K562 (cell line): ENCODE measurements around the gene IMMP2L. TPM values are rescaled to one million over a fixed set of nuclear protein-coding genes. Genes with fewer than 3 reads are reported as not detected.

Source experiments
- ATAC-seq: fragments of 200-7000 bp; cut with Tn5 transposase; 3 replicates; pipeline ENCODE4 v1.9.1; 2020; ENCODE audit warnings: moderate library complexity
- BruUV-seq: library from RNA; stranded (reverse); fragments of 400-500 nt; replicated peaks from 2 replicates; lab custom pipeline; 2021; lab: Mats Ljungman, UMichigan
- CTCF ChIA-PET: fragments of 300-600 bp; formaldehyde crosslinking; extraction: SDS; loops from one replicate; lab custom pipeline; 2021; ENCODE audit warnings: low intra/inter-chr PET ratio; lab: Yijun Ruan, JAX
- POLR2A ChIA-PET: fragments of 300-600, 350-650 bp; sonication (Branson Sonifier 250); formaldehyde crosslinking; extraction: SDS; loops from one replicate; lab custom pipeline; 2021; ENCODE audit warnings: antibody characterized with exemption, inconsistent platforms; lab: Yijun Ruan, JAX
- DNase-seq, 4 experiments: peaks; one replicate each; pipeline versions ENCODE4 v3.0.0 to v3.0.0-alpha.2; 2011 to 2018; ENCODE audit warnings: low spot score in 3 of 4, mixed read lengths in 3 of 4; ENCODE audit errors: extremely low read depth in 1 of 4
- FAIRE-seq: peaks from 2 replicates; lab custom pipeline; 2011; peaks lifted over from hg19 to GRCh38; lab: Jason Lieb, UNC
- H2AFZ ChIP-seq: 2 replicates; pipeline ENCODE4 v1.6.0; 2011; ENCODE audit warnings: low read depth, low read length, control low read depth, inconsistent platforms
- H3K27ac ChIP-seq: fragments of 200-600 bp; 3 replicates; pipeline ENCODE4 v1.8.0; 2011; ENCODE audit warnings: low read depth, mild to moderate bottlenecking, control low read depth, inconsistent platforms, low read length, moderate library complexity, mixed read lengths; ENCODE audit errors: extremely low read depth
- H3K27me3 ChIP-seq, 2 experiments: fragments of 300-600 bp in 1 of 2; 2 replicates in 1 of 2; 3 replicates in 1 of 2; pipeline versions ENCODE4 v1.6.0 to v1.8.0; 2011; ENCODE audit warnings: inconsistent platforms in 2 of 2, low read length in 2 of 2, mild to moderate bottlenecking in 1 of 2, mixed read lengths in 1 of 2, moderate library complexity in 1 of 2; ENCODE audit not compliant: control insufficient read depth in 2 of 2, insufficient read depth in 2 of 2
- H3K36me3 ChIP-seq: fragments of 300-600 bp; 3 replicates; pipeline ENCODE4 v1.8.0; 2011; ENCODE audit warnings: mild to moderate bottlenecking, low read length, inconsistent platforms; ENCODE audit not compliant: control insufficient read depth, insufficient read depth
- H3K4me1 ChIP-seq, 2 experiments: fragments of 200-600 bp in 1 of 2; replicated peaks in 1 of 2; 2 replicates in 1 of 2; 3 replicates in 1 of 2; pipeline versions ENCODE4 v1.5.1 to v1.8.0; 2011; ENCODE audit warnings: inconsistent platforms in 2 of 2, low read length in 2 of 2, mild to moderate bottlenecking in 1 of 2, mixed read lengths in 1 of 2, moderate library complexity in 1 of 2; ENCODE audit not compliant: control insufficient read depth in 2 of 2, insufficient read depth in 2 of 2
- H3K4me2 ChIP-seq: 2 replicates; pipeline ENCODE4 v1.6.1; 2011; ENCODE audit warnings: low read length, control low read depth, inconsistent platforms, mixed read lengths; ENCODE audit not compliant: insufficient read depth
- H3K4me3 ChIP-seq: fragments of 200-600 bp; sonication (generic), shearing (Covaris generic); 2 replicates; pipeline ENCODE4 v1.5.1; 2016; ENCODE audit warnings: control low read depth, inconsistent platforms
- H3K79me2 ChIP-seq: fragments of 200-600 bp; 3 replicates; pipeline ENCODE4 v1.8.0; 2011; ENCODE audit warnings: low read length, inconsistent platforms; ENCODE audit not compliant: control insufficient read depth, insufficient read depth
- H3K9ac ChIP-seq, 2 experiments: 2 replicates each; pipeline versions ENCODE4 v1.6.0 to v1.6.1; 2011; ENCODE audit warnings: low read depth in 2 of 2, low read length in 2 of 2, control low read depth in 1 of 2, inconsistent platforms in 1 of 2, mild to moderate bottlenecking in 1 of 2, mixed read lengths in 1 of 2; ENCODE audit not compliant: insufficient read depth in 1 of 2
- H3K9me1 ChIP-seq: one replicate; pipeline ENCODE4 v1.6.0; 2011; ENCODE audit warnings: inconsistent platforms, mild to moderate bottlenecking, low read length, moderate library complexity; ENCODE audit not compliant: control insufficient read depth, insufficient read depth
- H3K9me3 ChIP-seq: replicated peaks from 2 replicates; pipeline ENCODE4 v1.5.1; 2011; ENCODE audit warnings: low read depth, low read length, inconsistent platforms; ENCODE audit not compliant: control insufficient read depth, insufficient read depth
- H4K20me1 ChIP-seq: replicated peaks from 2 replicates; pipeline ENCODE4 v1.6.1; 2011; ENCODE audit warnings: low read length, inconsistent platforms, mixed read lengths; ENCODE audit not compliant: control insufficient read depth, insufficient read depth
- C11orf30 ChIP-seq: fragments of 450-650 bp; IDR thresholded peaks from 2 replicates; pipeline ENCODE4 v1.6.1; 2016; ENCODE audit warnings: low read depth, mild to moderate bottlenecking
- CHD4 ChIP-seq: fragments of 200-600 bp; sonication (generic); IDR thresholded peaks from 3 replicates; pipeline ENCODE4 v1.6.1; 2012; ENCODE audit warnings: low read depth, mild to moderate bottlenecking, mixed read lengths, low read length, inconsistent platforms; ENCODE audit not compliant: insufficient read depth, insufficient replicate concordance, poor library complexity, severe bottlenecking
- E2F5 ChIP-seq: sonication (generic); formaldehyde crosslinking; IDR thresholded peaks from 2 replicates; pipeline ENCODE4 v1.8.0; 2022; ENCODE audit warnings: mild to moderate bottlenecking, missing genetic modification reagents
- ERF ChIP-seq: fragments of 450-650 bp; formaldehyde crosslinking; IDR thresholded peaks from 2 replicates; pipeline ENCODE4 v1.4.0; 2020; ENCODE audit warnings: mild to moderate bottlenecking, mixed read lengths
- ETS1 ChIP-seq: conservative IDR thresholded peaks from 2 replicates; pipeline ENCODE4 v1.6.1; 2011; ENCODE audit warnings: low read depth, mild to moderate bottlenecking, low read length; ENCODE audit not compliant: control insufficient read depth
- HIVEP1 ChIP-seq: fragments of 250-450 bp; sonication (Bioruptor Pico); IDR thresholded peaks from 2 replicates; pipeline ENCODE4 v1.4.0; 2020; ENCODE audit warnings: mild to moderate bottlenecking
- MAFG ChIP-seq: fragments of 450-650 bp; conservative IDR thresholded peaks from 2 replicates; pipeline ENCODE4 v1.6.1; 2016; ENCODE audit warnings: missing genetic modification characterization, missing compliant biosample characterization
- NFE2 ChIP-seq: IDR thresholded peaks from 2 replicates; pipeline ENCODE4 v1.6.1; 2014; ENCODE audit warnings: antibody characterized with exemption, low read depth
- SAFB ChIP-seq: fragments of 200-400 bp; formaldehyde crosslinking; IDR thresholded peaks from 2 replicates; pipeline ENCODE4 v1.6.1; 2017; ENCODE audit warnings: low read depth, low read length, borderline replicate concordance
- SAFB2 ChIP-seq: fragments of 200-400 bp; formaldehyde crosslinking; IDR thresholded peaks from 2 replicates; pipeline ENCODE4 v1.6.1; 2018; ENCODE audit warnings: borderline replicate concordance, low read length, low read depth, moderate library complexity; ENCODE audit not compliant: severe bottlenecking
- SAP30 ChIP-seq: fragments of 200-600 bp; sonication (generic); IDR thresholded peaks from 2 replicates; pipeline ENCODE4 v1.6.1; 2012; ENCODE audit warnings: borderline replicate concordance, low read depth, mild to moderate bottlenecking, moderate library complexity, low read length, control low read depth, inconsistent platforms; ENCODE audit not compliant: insufficient read depth, poor library complexity, severe bottlenecking
- SRF ChIP-seq, 2 experiments: fragments of 250-450, 450-650 bp in 1 of 2; sonication (Bioruptor Pico) in 1 of 2; sonication (generic) in 1 of 2; formaldehyde crosslinking; IDR thresholded peaks; 2 replicates each; pipeline versions ENCODE4 v1.5.0 to v1.5.1; 2020 to 2022; ENCODE audit warnings: mild to moderate bottlenecking in 1 of 2, missing genetic modification reagents in 1 of 2
- TCFL5 ChIP-seq: fragments of 250-450 bp; sonication (Bioruptor Pico); conservative IDR thresholded peaks from 2 replicates; pipeline ENCODE4 v1.6.1; 2021; ENCODE audit warnings: mild to moderate bottlenecking, moderate library complexity, matching md5 sums
- TEAD1 ChIP-seq, 2 experiments: fragments of 450-650 bp in 1 of 2; sonication (generic) in 1 of 2; formaldehyde crosslinking; IDR thresholded peaks; 2 replicates each; pipeline versions ENCODE4 v1.4.0 to v1.8.0; 2020 to 2022; ENCODE audit warnings: mild to moderate bottlenecking in 2 of 2, missing genetic modification reagents in 1 of 2
- ZNF316 ChIP-seq: fragments of 450-650 bp; IDR thresholded peaks from 2 replicates; pipeline ENCODE4 v1.6.1; 2016
- WGBS: fragments of 100-300 bp; shearing (Covaris generic); methylation state at CpG from one replicate; pipeline ENCODE4 v1.1.6; 2016; ENCODE audit warnings: low coverage, mixed read lengths; ENCODE audit not compliant: insufficient coverage; ENCODE audit errors: missing lambda C conversion rate; 5-methylcytosine and 5-hydroxymethylcytosine counted together
- in situ Hi-C: fragments of 300-500 bp; cut with MboI; formaldehyde crosslinking; loops from 4 replicates; pipeline ENCODE4 v1.15.0; 2018; ENCODE audit warnings: inconsistent platforms, mixed read lengths
- intact Hi-C: fragments of 100-400 bp; cut with micrococcal nuclease; formaldehyde crosslinking; loops from 2 replicates; pipeline ENCODE4 v1.14.2; 2022
- polyA plus RNA-seq, 8 experiments: library from polyadenylated mRNA; depleted of rRNA in 4 of 8; stranded (reverse) in 5 of 8; unstranded in 3 of 8; fragments of >200 nt; fragmentation: Nextera tagmentation in 2 of 8; fragmentation: Illumina TruSeq in 1 of 8; extraction: Ambion mirVana in 2 of 8; extraction: Trizol in 1 of 8; gene quantifications; 2 replicates each; pipeline versions ENCODE4 v1.2.1 to v1.2.3, GENCODE V29; 2011 to 2014; ENCODE audit warnings: inconsistent platforms in 1 of 8, missing spikeins in 1 of 8
- total RNA-seq, 7 experiments: library from RNA; depleted of rRNA in 6 of 7; stranded (reverse); fragments of >200 nt in 6 of 7; fragmentation: Illumina TruSeq in 2 of 7; extraction: Trizol in 2 of 7; gene quantifications; 2 replicates each; pipeline versions ENCODE4 v1.2.1 to v1.2.3, GENCODE V29; 2011 to 2021; ENCODE audit warnings: low replicate concordance in 1 of 7
- TF ChIP-seq, protein P1 (sequence below): fragments of 450-650 bp; IDR thresholded peaks from one replicate; pipeline ENCODE4 v1.6.1; 2018; ENCODE audit warnings: mild to moderate bottlenecking, moderate library complexity; ENCODE audit not compliant: partially characterized antibody
- TF ChIP-seq, protein P2 (sequence below): IDR thresholded peaks from 2 replicates; pipeline ENCODE4 v1.6.1; 2016; ENCODE audit warnings: missing genetic modification characterization, missing compliant biosample characterization

The IMMP2L gene
- total and polyA plus RNA-seq, 9 of the 15 experiments (the other 6 are each of a cell fraction or from before 2014, with no cell fraction given): 29.7 to 116 (median 53.0) TPM

DNA sequence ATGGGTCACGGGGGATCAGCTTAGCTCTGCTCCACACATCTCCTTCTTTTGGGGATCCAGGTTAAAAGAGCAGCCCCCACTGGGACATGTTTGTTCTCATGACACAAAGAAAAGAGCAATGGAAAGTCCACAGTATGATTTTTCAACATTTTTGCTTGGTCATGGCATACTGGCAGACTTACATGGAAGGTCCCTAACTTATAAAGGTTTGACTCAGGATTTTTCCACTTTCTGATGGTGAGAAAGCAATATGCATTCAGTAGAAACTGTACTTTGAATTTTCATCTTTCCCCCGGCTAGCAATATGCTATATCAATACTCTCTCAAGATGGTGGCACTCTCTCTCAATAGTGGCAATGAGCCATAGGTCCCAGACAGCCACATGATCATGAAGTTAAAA is 699.0 kb downstream of the IMMP2L start:
- WGBS: 57% methylated on average over 2 of the region's 2 CpGs
- Histone ChIP-seq H3K79me2 (no peaks in the 10 kb centered on the region), H3K27ac (no peak overlapping the region), H3K9me3 (no peaks in the 10 kb centered on the region), H4K20me1 (no peaks in the 10 kb centered on the region), H2AFZ (no peak overlapping the region), H3K36me3 (no peaks in the 10 kb centered on the region), H3K4me1 (no peaks in the 10 kb centered on the region; a peak in 1 of 5 replicates), H3K27me3 (no peaks in the 10 kb centered on the region), H3K4me2 (no peak overlapping the region), H3K9ac (no peak overlapping the region), H3K4me3 (no peak overlapping the region), H3K9me1 (no peaks in the 10 kb centered on the region)
- in situ Hi-C loops: no loop called here
- intact Hi-C loops: no loop called here
- DNase-seq (no peak), ATAC-seq (peak; percentile 37; the same call in 2 of the 3 replicates), FAIRE-seq (no peak)
- ChIA-PET CTCF (no interaction called here), POLR2A (no interaction called here)
- BruUV-seq: no TSS peak
- no peak for TF ChIP-seq SAFB2
- no peak for TF ChIP-seq ETS1
- TF ChIP-seq SAFB: no peak
- no peak for TF ChIP-seq ERF (CRISPR knock-in tag)
- peak; percentile 60 for TF ChIP-seq ZNF316
- TF ChIP-seq C11orf30: peak; percentile 32; the same call in 1 of the 2 replicates
- TF ChIP-seq NFE2: peak; percentile 33; the same call in 1 of the 2 replicates
- no peak for TF ChIP-seq TEAD1 (CRISPR knock-in tag; IDR thresholded peaks at IDR 0.05)
- TF ChIP-seq TCFL5 (CRISPR knock-in tag): no peak
- TF ChIP-seq HIVEP1 (CRISPR knock-in tag): no peak
- TF ChIP-seq E2F5: no peak
- TF ChIP-seq SAP30: no peak
- peak; percentile 52 for TF ChIP-seq MAFG
- TF ChIP-seq CHD4: no peak
- TF ChIP-seq, protein P1, sequence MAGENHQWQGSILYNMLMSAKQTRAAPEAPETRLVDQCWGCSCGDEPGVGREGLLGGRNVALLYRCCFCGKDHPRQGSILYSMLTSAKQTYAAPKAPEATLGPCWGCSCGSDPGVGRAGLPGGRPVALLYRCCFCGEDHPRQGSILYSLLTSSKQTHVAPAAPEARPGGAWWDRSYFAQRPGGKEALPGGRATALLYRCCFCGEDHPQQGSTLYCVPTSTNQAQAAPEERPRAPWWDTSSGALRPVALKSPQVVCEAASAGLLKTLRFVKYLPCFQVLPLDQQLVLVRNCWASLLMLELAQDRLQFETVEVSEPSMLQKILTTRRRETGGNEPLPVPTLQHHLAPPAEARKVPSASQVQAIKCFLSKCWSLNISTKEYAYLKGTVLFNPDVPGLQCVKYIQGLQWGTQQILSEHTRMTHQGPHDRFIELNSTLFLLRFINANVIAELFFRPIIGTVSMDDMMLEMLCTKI: no peak
- TF ChIP-seq, protein P2, sequence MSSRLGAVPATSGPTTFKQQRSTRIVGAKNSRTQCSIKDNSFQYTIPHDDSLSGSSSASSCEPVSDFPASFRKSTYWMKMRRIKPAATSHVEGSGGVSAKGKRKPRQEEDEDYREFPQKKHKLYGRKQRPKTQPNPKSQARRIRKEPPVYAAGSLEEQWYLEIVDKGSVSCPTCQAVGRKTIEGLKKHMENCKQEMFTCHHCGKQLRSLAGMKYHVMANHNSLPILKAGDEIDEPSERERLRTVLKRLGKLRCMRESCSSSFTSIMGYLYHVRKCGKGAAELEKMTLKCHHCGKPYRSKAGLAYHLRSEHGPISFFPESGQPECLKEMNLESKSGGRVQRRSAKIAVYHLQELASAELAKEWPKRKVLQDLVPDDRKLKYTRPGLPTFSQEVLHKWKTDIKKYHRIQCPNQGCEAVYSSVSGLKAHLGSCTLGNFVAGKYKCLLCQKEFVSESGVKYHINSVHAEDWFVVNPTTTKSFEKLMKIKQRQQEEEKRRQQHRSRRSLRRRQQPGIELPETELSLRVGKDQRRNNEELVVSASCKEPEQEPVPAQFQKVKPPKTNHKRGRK: no peak
- TF ChIP-seq SRF (CRISPR knock-in tag; IDR thresholded peaks at IDR 0.05): no peak
